Fibroblast of skin of left quadriceps (primary cell): ENCODE data around the gene GAB3.

Experiments used
- DNase-seq, 2 experiments: peaks; one replicate each; pipeline ENCODE4 v3.0.0-alpha.2; 2013; ENCODE audit warnings: low read depth in 2 of 2

GAB3 gene

GRCh38 chrX:154751669-154752271, 893 bp upstream of the GAB3 start:
- no peak for DNase-seq

GRCh38 chrX:154751203-154751668, 359 bp upstream of the GAB3 start:
- no peak for DNase-seq

GRCh38 chrX:154749856-154750255, 1.0 kb downstream of the GAB3 start:
- DNase-seq: no peak

- DNase-seq: no peak
These were observed 2.1 kb downstream of the GAB3 start for GRCh38 chrX:154748712-154749339.

GRCh38 chrX:154742613-154743012, 8.3 kb downstream of the GAB3 start:
- no peak for DNase-seq

GRCh38 chrX:154739952-154740465, 10.9 kb downstream of the GAB3 start:
- DNase-seq: no peak

GRCh38 chrX:154738011-154738738, 12.7 kb downstream of the GAB3 start:
- no peak for DNase-seq

GRCh38 chrX:154737136-154737535, 13.7 kb downstream of the GAB3 start:
- DNase-seq: no peak

GRCh38 chrX:154735695-154736393, 15.0 kb downstream of the GAB3 start:
- DNase-seq: peak; percentile 61 to 65

GRCh38 chrX:154734061-154734781, 16.7 kb downstream of the GAB3 start:
- DNase-seq: no peak

GRCh38 chrX:154733066-154733425, 17.8 kb downstream of the GAB3 start:
- DNase-seq: no peak

GRCh38 chrX:154732421-154733065, 18.3 kb downstream of the GAB3 start:
- no peak for DNase-seq

GRCh38 chrX:154731881-154732280, 19.0 kb downstream of the GAB3 start:
- DNase-seq: no peak

GRCh38 chrX:154731184-154731583, 19.7 kb downstream of the GAB3 start:
- no peak for DNase-seq

GRCh38 chrX:154730253-154730891, 20.5 kb downstream of the GAB3 start:
- peak in 1 of 2 experiments; percentile 62 for DNase-seq

GRCh38 chrX:154729439-154729838, 21.4 kb downstream of the GAB3 start:
- no peak for DNase-seq

GRCh38 chrX:154728431-154729190, 22.3 kb downstream of the GAB3 start:
- DNase-seq: no peak

GRCh38 chrX:154727871-154728270, 23.0 kb downstream of the GAB3 start:
- no peak for DNase-seq

- no peak for DNase-seq
These were observed 23.5 kb downstream of the GAB3 start for GRCh38 chrX:154727418-154727817.
